HEK293T (cell line): Measurements from ENCODE around the gene CFAP410.

Source experiments
- ARNT ChIP-seq: fragments of 450-650 bp; IDR thresholded peaks from 2 replicates; pipeline ENCODE4 v1.6.1; 2017; ENCODE audit warnings: mild to moderate bottlenecking
- BHLHE40 ChIP-seq: fragments of 450-650 bp; IDR thresholded peaks from 2 replicates; pipeline ENCODE4 v1.6.1; 2016; ENCODE audit warnings: mild to moderate bottlenecking, moderate library complexity, borderline replicate concordance
- CTBP1 ChIP-seq: fragments of 450-650 bp; IDR thresholded peaks from 2 replicates; pipeline ENCODE4 v1.6.1; 2016; ENCODE audit warnings: borderline replicate concordance
- ELF4 ChIP-seq: fragments of 450-650 bp; IDR thresholded peaks from 2 replicates; pipeline ENCODE4 v1.6.1; 2017; ENCODE audit warnings: antibody characterized with exemption
- FOXA1 ChIP-seq: fragments of 450-650 bp; IDR thresholded peaks from 2 replicates; pipeline ENCODE4 v1.6.1; 2016; ENCODE audit warnings: mild to moderate bottlenecking
- FOXK2 ChIP-seq: fragments of 450-650 bp; IDR thresholded peaks from 2 replicates; pipeline ENCODE4 v1.6.1; 2016; ENCODE audit warnings: mild to moderate bottlenecking
- FOXM1 ChIP-seq: fragments of 450-650 bp; IDR thresholded peaks from 2 replicates; pipeline ENCODE4 v1.6.1; 2017; ENCODE audit warnings: mild to moderate bottlenecking, borderline replicate concordance
- HDGF ChIP-seq: fragments of 450-650 bp; IDR thresholded peaks from 2 replicates; pipeline ENCODE4 v1.6.1; 2017; ENCODE audit warnings: antibody characterized with exemption, borderline replicate concordance
- L3MBTL2 ChIP-seq: fragments of 450-650 bp; conservative IDR thresholded peaks from 2 replicates; pipeline ENCODE4 v1.6.1; 2016; ENCODE audit warnings: mild to moderate bottlenecking
- SP1 ChIP-seq: fragments of 450-650 bp; IDR thresholded peaks from 2 replicates; pipeline ENCODE4 v1.6.1; 2017
- SUZ12 ChIP-seq: fragments of 450-650 bp; IDR thresholded peaks from 2 replicates; pipeline ENCODE4 v1.6.1; 2016; ENCODE audit warnings: mild to moderate bottlenecking
- ZNF384 ChIP-seq: fragments of 450-650 bp; IDR thresholded peaks from 2 replicates; pipeline ENCODE4 v1.6.1; 2016

GRCh38 chr21:44372616-44373015, 33.4 kb upstream of the CFAP410 start:
- no peak for TF ChIP-seq L3MBTL2
- TF ChIP-seq SP1: no peak
- no peak for TF ChIP-seq ELF4
- no peak for TF ChIP-seq CTBP1
- TF ChIP-seq BHLHE40: no peak
- TF ChIP-seq HDGF: no peak
- TF ChIP-seq FOXM1: no peak
- TF ChIP-seq ZNF384: no peak
- no peak for TF ChIP-seq FOXK2
- TF ChIP-seq ARNT: no peak
- no peak for TF ChIP-seq FOXA1
- no peak for TF ChIP-seq SUZ12
